HepG2 (cell line): ENCODE data around the gene NAA15. TPM values are rescaled to one million over a fixed set of nuclear protein-coding genes. Genes with fewer than 3 reads are reported as not detected.

Experiments
- ATAC-seq: fragments of 200-7000 bp; cut with Tn5 transposase; 3 replicates; pipeline ENCODE4 v1.9.1; 2020; ENCODE audit warnings: mild to moderate bottlenecking, moderate library complexity
- BruUV-seq: library from RNA; stranded (reverse); fragments of 400-500 nt; replicated peaks from 2 replicates; lab custom pipeline; 2021; lab: Mats Ljungman, UMichigan
- CTCF ChIA-PET: fragments of 300-600 bp; formaldehyde crosslinking; extraction: SDS; loops from one replicate; lab custom pipeline; 2021; ENCODE audit warnings: low total read pairs, inconsistent platforms, low intra/inter-chr PET ratio; lab: Yijun Ruan, JAX
- POLR2A ChIA-PET: fragments of 350-600 bp; sonication (Branson Sonifier 250); formaldehyde crosslinking; loops from one replicate; lab custom pipeline; 2020; ENCODE audit warnings: antibody characterized with exemption, inconsistent platforms; lab: Yijun Ruan, JAX
- DNase-seq: peaks from one replicate; pipeline ENCODE4 v3.0.0-alpha.2; 2015; ENCODE audit warnings: low spot score
- FAIRE-seq: peaks from 3 replicates; lab custom pipeline; 2011; peaks lifted over from hg19 to GRCh38; lab: Jason Lieb, UNC
- H2AFZ ChIP-seq: one replicate; pipeline ENCODE4 v1.6.1; 2011; ENCODE audit warnings: low read length, inconsistent platforms
- H3K27ac ChIP-seq: fragments of 300-600 bp; 3 replicates; pipeline ENCODE4 v1.8.0; 2011; ENCODE audit warnings: mixed run types, mild to moderate bottlenecking, mixed read lengths, low read length, inconsistent platforms; ENCODE audit not compliant: insufficient read depth; ENCODE audit errors: extremely low read length
- H3K27me3 ChIP-seq, 2 experiments: fragments of 200-600 bp in 1 of 2; 2 replicates in 1 of 2; 3 replicates in 1 of 2; pipeline versions ENCODE4 v1.6.0 to v1.8.0; 2011; ENCODE audit warnings: low read length in 2 of 2, mild to moderate bottlenecking in 2 of 2, moderate library complexity in 2 of 2, inconsistent platforms in 1 of 2; ENCODE audit not compliant: insufficient read depth in 2 of 2, control insufficient read depth in 1 of 2
- H3K36me3 ChIP-seq, 2 experiments: fragments of 200-600 bp in 1 of 2; replicated peaks in 1 of 2; 2 replicates in 1 of 2; 3 replicates in 1 of 2; pipeline versions ENCODE4 v1.5.1 to v1.8.0; 2011; ENCODE audit warnings: low read length in 2 of 2, inconsistent platforms in 1 of 2; ENCODE audit not compliant: insufficient read depth in 2 of 2, control insufficient read depth in 1 of 2
- H3K4me1 ChIP-seq: 2 replicates; pipeline ENCODE4 v1.5.1; 2012; ENCODE audit warnings: low read length, inconsistent platforms; ENCODE audit not compliant: insufficient read depth
- H3K4me2 ChIP-seq: 2 replicates; pipeline ENCODE4 v1.6.0; 2011; ENCODE audit warnings: low read depth, low read length, inconsistent platforms
- H3K4me3 ChIP-seq, 3 experiments: fragments of 200-600 bp in 1 of 3; sonication (generic), shearing (Covaris generic) in 1 of 3; replicated peaks in 1 of 3; 2 replicates each; pipeline ENCODE4 v1.5.1; 2011 to 2016; ENCODE audit warnings: low read length in 3 of 3, inconsistent platforms in 2 of 3, low read depth in 2 of 3, mild to moderate bottlenecking in 2 of 3, control low read depth in 1 of 3, mixed read lengths in 1 of 3; ENCODE audit not compliant: insufficient read depth in 1 of 3
- H3K79me2 ChIP-seq: one replicate; pipeline ENCODE4 v1.6.1; 2011; ENCODE audit warnings: low read length, inconsistent platforms; ENCODE audit not compliant: insufficient read depth
- H3K9ac ChIP-seq: 2 replicates; pipeline ENCODE4 v1.6.0; 2011; ENCODE audit warnings: mild to moderate bottlenecking, low read depth, low read length, inconsistent platforms; ENCODE audit not compliant: insufficient read depth
- H3K9me3 ChIP-seq: 2 replicates; pipeline ENCODE4 v1.5.1; 2012; ENCODE audit warnings: mild to moderate bottlenecking, low read length
- H4K20me1 ChIP-seq: 2 replicates; pipeline ENCODE4 v1.6.0; 2011; ENCODE audit warnings: inconsistent platforms, mild to moderate bottlenecking, low read length, moderate library complexity; ENCODE audit not compliant: insufficient read depth
- GATAD2A ChIP-seq: IDR thresholded peaks from 2 replicates; pipeline ENCODE4 v1.6.1; 2016
- HHEX ChIP-seq: IDR thresholded peaks from 2 replicates; pipeline ENCODE4 v1.6.1; 2016; ENCODE audit warnings: control low read depth
- KLF12 ChIP-seq: sonication (generic); formaldehyde crosslinking; IDR thresholded peaks from 2 replicates; pipeline ENCODE4 v1.4.0; 2020; ENCODE audit warnings: missing genetic modification reagents, borderline replicate concordance
- SKI ChIP-seq: fragments of 450-650 bp; IDR thresholded peaks from one replicate; pipeline ENCODE4 v1.6.1; 2018; ENCODE audit warnings: mild to moderate bottlenecking; ENCODE audit not compliant: partially characterized antibody
- ZFY ChIP-seq: sonication (generic); formaldehyde crosslinking; IDR thresholded peaks from 2 replicates; pipeline ENCODE4 v1.4.0; 2020; ENCODE audit warnings: missing genetic modification reagents
- ZKSCAN1 ChIP-seq: fragments of 150-350 bp; IDR thresholded peaks from 2 replicates; pipeline ENCODE4 v1.6.1; 2014; ENCODE audit warnings: low read length
- ZNF121 ChIP-seq: sonication (generic); formaldehyde crosslinking; IDR thresholded peaks from 2 replicates; pipeline ENCODE4 v1.5.0; 2020; ENCODE audit warnings: mild to moderate bottlenecking, missing genetic modification reagents
- WGBS: methylation state at CpG from one replicate; pipeline ENCODE4 v1.1.6; 2017; ENCODE audit warnings: low lambda C conversion rate; 5-methylcytosine and 5-hydroxymethylcytosine counted together
- in situ Hi-C: cut with HindIII; loops from 2 replicates; pipeline ENCODE4 v1.10.0; 2017; ENCODE audit warnings: low pct_unique_long_range_greater_than_20kb; ENCODE audit not compliant: extremely low pct_ligation_motif_present
- intact Hi-C: fragments of 100-400 bp; cut with micrococcal nuclease; formaldehyde crosslinking; loops from one replicate; pipeline ENCODE4 v1.10.0; 2022; ENCODE audit not compliant: unreplicated experiment
- polyA plus RNA-seq, 8 experiments: library from polyadenylated mRNA; depleted of rRNA in 3 of 8; stranded (reverse) in 7 of 8; unstranded in 1 of 8; fragments of >200 nt; fragmentation: Illumina TruSeq in 4 of 8; extraction: Trizol in 4 of 8; gene quantifications; 2 replicates each; pipeline versions ENCODE4 v1.2.1 to v1.2.3, GENCODE V29; 2011 to 2016; ENCODE audit warnings: low read depth in 4 of 8, missing spikeins in 1 of 8, mixed read lengths in 1 of 8; ENCODE audit not compliant: insufficient read depth in 1 of 8
- total RNA-seq, 5 experiments: library from RNA; depleted of rRNA; stranded (reverse); fragments of >200 nt; fragmentation: Illumina TruSeq; extraction: Trizol; gene quantifications; 2 replicates each; pipeline ENCODE4 v1.2.3, GENCODE V29; 2016; ENCODE audit warnings: low read depth in 1 of 5

Gene NAA15
- total and polyA plus RNA-seq, 2 of the 13 experiments (the other 11 are each of a cell fraction or from before 2014, with no cell fraction given), result 6.2 to 50.2 TPM

GRCh38 chr4:139389991-139390390 is 88.7 kb downstream of the NAA15 start:
- ChIA-PET POLR2A (no interaction called here), CTCF (no interaction called here)
- H3K36me3 ChIP-seq, result peaks cover 7 to 39% of the 10 kb centered on the region in 2 experiments; a peak in 4 of 5 replicates
- no peaks in the 10 kb centered on the region for H3K4me1 ChIP-seq
- 93% methylated on average over 1 of the region's 1 CpG for WGBS
- H3K4me2 ChIP-seq, result no peak overlapping the region
- intact Hi-C loops, result no loop called here
- no peaks in the 10 kb centered on the region for H3K9me3 ChIP-seq
- ATAC-seq (no peak), DNase-seq (no peak), FAIRE-seq (no peak)
- H3K27ac ChIP-seq, result no peak overlapping the region
- in situ Hi-C loops, result no loop called here
- TF ChIP-seq KLF12 (CRISPR knock-in tag) (no peak), ZKSCAN1 (no peak), ZFY (CRISPR knock-in tag) (no peak), GATAD2A (no peak)
- H3K9ac ChIP-seq, result no peak overlapping the region
- H2AFZ ChIP-seq, result no peak overlapping the region
- no peaks in the 10 kb centered on the region; a peak in 1 of 5 replicates for H3K27me3 ChIP-seq
- H4K20me1 ChIP-seq, result no peaks in the 10 kb centered on the region
- no peaks in the 10 kb centered on the region for H3K79me2 ChIP-seq
- no peak overlapping the region for H3K4me3 ChIP-seq
- no TSS peak for BruUV-seq

GRCh38 chr4:139391731-139392130 is 90.4 kb downstream of the NAA15 start:
- H4K20me1 ChIP-seq, result no peaks in the 10 kb centered on the region
- H3K9ac ChIP-seq, result no peak overlapping the region
- intact Hi-C loops (no loop called here), in situ Hi-C loops (no loop called here)
- H3K4me1 ChIP-seq, result no peaks in the 10 kb centered on the region
- ATAC-seq (no peak), DNase-seq (no peak), FAIRE-seq (no peak)
- H3K79me2 ChIP-seq, result no peaks in the 10 kb centered on the region
- TF ChIP-seq HHEX (CRISPR knock-in tag) (no peak), ZNF121 (CRISPR knock-in tag) (peak; percentile 73; the same call in 1 of the 2 replicates), SKI (no peak)
- no peak overlapping the region for H3K27ac ChIP-seq
- no peak overlapping the region for H2AFZ ChIP-seq
- 100% methylated on average over 2 of the region's 2 CpGs for WGBS
- H3K9me3 ChIP-seq, result no peaks in the 10 kb centered on the region
- H3K4me3 ChIP-seq, result no peak overlapping the region
- no peaks in the 10 kb centered on the region; a peak in 1 of 5 replicates for H3K27me3 ChIP-seq
- no peak overlapping the region for H3K4me2 ChIP-seq
- H3K36me3 ChIP-seq, result peaks cover 3 to 25% of the 10 kb centered on the region in 2 experiments; a peak in 3 of 5 replicates
- ChIA-PET CTCF (no interaction called here), POLR2A (no interaction called here)
- no TSS peak for BruUV-seq
